K562 (cell line): ENCODE data around the gene DGKE. TPM values are rescaled to one million over a fixed set of nuclear protein-coding genes. Genes with fewer than 3 reads are reported as not detected.

Source experiments
- CEBPG ChIP-seq, 3 experiments: fragments of 200-800 bp in 1 of 3; sonication (Bioruptor generic) in 1 of 3; sonication (generic) in 1 of 3; formaldehyde crosslinking in 1 of 3; IDR thresholded peaks in 2 of 3; conservative IDR thresholded peaks in 1 of 3; 2 replicates each; pipeline versions ENCODE4 v1.6.1 to v1.8.0; 2016 to 2022; ENCODE audit warnings: missing compliant biosample characterization in 2 of 3, missing genetic modification characterization in 2 of 3, mild to moderate bottlenecking in 1 of 3, missing genetic modification reagents in 1 of 3
- EP400 ChIP-seq: fragments of 450-650 bp; IDR thresholded peaks from 2 replicates; pipeline ENCODE4 v1.6.1; 2017; ENCODE audit warnings: antibody characterized with exemption, mild to moderate bottlenecking, moderate library complexity
- GABPB1 ChIP-seq: sonication (generic); formaldehyde crosslinking; IDR thresholded peaks from 2 replicates; pipeline ENCODE4 v1.8.0; 2022; ENCODE audit warnings: mild to moderate bottlenecking, missing genetic modification reagents
- MECOM ChIP-seq: fragments of 250-450 bp; sonication (Bioruptor Pico); IDR thresholded peaks from 2 replicates; pipeline ENCODE4 v1.8.0; 2022; ENCODE audit warnings: inconsistent platforms
- NKRF ChIP-seq: fragments of 450-650 bp; IDR thresholded peaks from 2 replicates; pipeline ENCODE4 v1.6.1; 2016; ENCODE audit warnings: borderline replicate concordance
- PHF8 ChIP-seq: fragments of 200-600 bp; sonication (generic); IDR thresholded peaks from 2 replicates; pipeline ENCODE4 v1.6.1; 2012; ENCODE audit warnings: mixed run types, mild to moderate bottlenecking, inconsistent platforms, low read length, moderate library complexity, borderline replicate concordance
- POLR2H ChIP-seq: IDR thresholded peaks from 2 replicates; pipeline ENCODE4 v1.6.1; 2016; ENCODE audit warnings: missing genetic modification characterization, low read depth, mild to moderate bottlenecking, control low read depth, missing compliant biosample characterization, moderate library complexity
- SAP30 ChIP-seq: fragments of 200-600 bp; sonication (generic); IDR thresholded peaks from 2 replicates; pipeline ENCODE4 v1.6.1; 2012; ENCODE audit warnings: borderline replicate concordance, low read depth, mild to moderate bottlenecking, moderate library complexity, low read length, control low read depth, inconsistent platforms; ENCODE audit not compliant: insufficient read depth, poor library complexity, severe bottlenecking
- TEAD2 ChIP-seq: fragments of 450-650 bp; IDR thresholded peaks from 2 replicates; pipeline ENCODE4 v1.6.1; 2016; ENCODE audit warnings: missing genetic modification characterization, control low read depth, missing compliant biosample characterization
- ZNF436 ChIP-seq: fragments of 250-450, 450-650 bp; sonication (Bioruptor Pico); formaldehyde crosslinking; IDR thresholded peaks from 2 replicates; pipeline ENCODE4 v1.7.0; 2020; ENCODE audit warnings: mild to moderate bottlenecking
- polyA plus RNA-seq, 8 experiments: library from polyadenylated mRNA; depleted of rRNA in 4 of 8; stranded (reverse) in 5 of 8; unstranded in 3 of 8; fragments of >200 nt; fragmentation: Nextera tagmentation in 2 of 8; fragmentation: Illumina TruSeq in 1 of 8; extraction: Ambion mirVana in 2 of 8; extraction: Trizol in 1 of 8; gene quantifications; 2 replicates each; pipeline versions ENCODE4 v1.2.1 to v1.2.3, GENCODE V29; 2011 to 2014; ENCODE audit warnings: inconsistent platforms in 1 of 8, missing spikeins in 1 of 8
- total RNA-seq, 7 experiments: library from RNA; depleted of rRNA in 6 of 7; stranded (reverse); fragments of >200 nt in 6 of 7; fragmentation: Illumina TruSeq in 2 of 7; extraction: Trizol in 2 of 7; gene quantifications; 2 replicates each; pipeline versions ENCODE4 v1.2.1 to v1.2.3, GENCODE V29; 2011 to 2021; ENCODE audit warnings: low replicate concordance in 1 of 7
- TF ChIP-seq, protein P1 (sequence below): fragments of 450-650 bp; formaldehyde crosslinking; IDR thresholded peaks from 2 replicates; pipeline ENCODE4 v1.4.0; 2022; ENCODE audit warnings: mild to moderate bottlenecking, moderate library complexity
- TF ChIP-seq, protein P2 (sequence below), 2 experiments: fragments of 450-650 bp in 1 of 2; sonication (generic) in 1 of 2; formaldehyde crosslinking in 1 of 2; IDR thresholded peaks in 1 of 2; conservative IDR thresholded peaks in 1 of 2; 2 replicates each; pipeline versions ENCODE4 v1.6.1 to v1.8.1; 2016 to 2023; ENCODE audit warnings: mild to moderate bottlenecking in 2 of 2, moderate library complexity in 2 of 2, inconsistent platforms in 1 of 2, missing genetic modification reagents in 1 of 2

The DGKE gene
- total and polyA plus RNA-seq, 9 of the 15 experiments (the other 6 are each of a cell fraction or from before 2014, with no cell fraction given), result 1.3 to 9.9 (median 5.9) TPM

DNA sequence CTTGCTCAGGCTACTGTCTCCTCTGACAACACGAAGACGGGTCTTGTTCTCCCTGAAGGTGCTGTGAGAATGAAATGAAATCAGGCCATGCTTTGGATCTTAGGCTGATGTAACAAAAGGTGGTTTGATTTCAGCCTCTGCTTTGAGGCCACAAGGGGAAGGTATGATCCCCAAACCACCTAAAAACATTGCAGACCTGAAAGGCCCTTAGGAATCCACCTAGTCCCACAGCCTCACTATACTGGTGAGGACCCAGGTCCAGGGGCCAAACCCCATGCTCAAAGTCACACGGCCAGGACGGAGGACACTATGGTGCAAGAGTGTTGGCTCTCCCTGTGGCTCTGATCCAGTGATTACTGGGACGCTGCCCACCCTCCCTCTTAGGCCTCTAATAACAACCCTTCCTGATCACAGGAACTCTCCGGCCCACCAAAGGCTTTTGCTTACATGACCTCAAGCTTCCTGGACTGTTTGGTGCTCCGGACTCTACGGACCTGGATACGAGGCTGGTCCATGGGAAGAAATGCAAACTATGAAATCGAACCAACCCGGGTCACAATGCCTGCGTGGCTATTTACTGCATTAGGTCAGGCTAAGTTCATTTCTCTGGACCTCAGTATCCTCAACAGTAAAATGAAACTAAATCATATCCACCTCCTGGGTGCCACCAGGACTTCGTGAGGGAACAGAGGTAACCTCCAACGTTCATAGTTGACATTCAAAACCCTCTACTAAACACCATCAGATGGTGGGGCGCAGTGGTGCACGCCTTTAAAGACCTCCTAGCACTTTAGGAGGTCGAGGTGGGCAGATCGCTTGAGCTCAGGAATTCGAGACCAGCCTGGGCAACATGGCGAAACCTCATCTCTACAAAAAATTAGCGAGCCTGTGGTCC lies 78.4 kb downstream of the DGKE start (continued):
- TF ChIP-seq EP400 (peak; percentile 79), SAP30 (peak; percentile 11), TEAD2 (no peak), CEBPG (CRISPR knock-in tag; IDR thresholded peaks at IDR 0.05) (peak; percentile 32; the same call in 1 of the 2 replicates), CEBPG (tag; conservative IDR thresholded peaks at IDR 0.05 in 1 of 2, IDR thresholded peaks at IDR 0.05 in 1 of 2) (peak; percentile 21 to 40; a peak in 2 of 4 replicates), POLR2H (tag) (0 out of 2 replicates have a peak, but pooled peaks have one; percentile 27), MECOM (CRISPR knock-in tag) (no peak), PHF8 (peak; percentile 16; the same call in 1 of the 2 replicates), ZNF436 (no peak), NKRF (peak; percentile 13; the same call in 1 of the 2 replicates), GABPB1 (CRISPR knock-in tag) (peak; percentile 28; the same call in 1 of the 2 replicates)
- TF ChIP-seq, protein P1, sequence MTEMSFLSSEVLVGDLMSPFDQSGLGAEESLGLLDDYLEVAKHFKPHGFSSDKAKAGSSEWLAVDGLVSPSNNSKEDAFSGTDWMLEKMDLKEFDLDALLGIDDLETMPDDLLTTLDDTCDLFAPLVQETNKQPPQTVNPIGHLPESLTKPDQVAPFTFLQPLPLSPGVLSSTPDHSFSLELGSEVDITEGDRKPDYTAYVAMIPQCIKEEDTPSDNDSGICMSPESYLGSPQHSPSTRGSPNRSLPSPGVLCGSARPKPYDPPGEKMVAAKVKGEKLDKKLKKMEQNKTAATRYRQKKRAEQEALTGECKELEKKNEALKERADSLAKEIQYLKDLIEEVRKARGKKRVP, result peak; percentile 2; the same call in 1 of the 2 replicates
- TF ChIP-seq, protein P2, sequence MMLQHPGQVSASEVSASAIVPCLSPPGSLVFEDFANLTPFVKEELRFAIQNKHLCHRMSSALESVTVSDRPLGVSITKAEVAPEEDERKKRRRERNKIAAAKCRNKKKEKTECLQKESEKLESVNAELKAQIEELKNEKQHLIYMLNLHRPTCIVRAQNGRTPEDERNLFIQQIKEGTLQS (IDR thresholded peaks at IDR 0.05), result 0 out of 2 replicates have a peak, but pooled peaks have one; percentile 21
- TF ChIP-seq, protein P2 (CRISPR knock-in tag; conservative IDR thresholded peaks at IDR 0.05), result no peak
